ENCODE results near the gene CCDC134. TPM values are rescaled to one million over a fixed set of nuclear protein-coding genes. Genes with fewer than 3 reads are reported as not detected.
A peak's percentile ranks its signal among the peaks of the same experiment; 100 is the strongest.
"Not testable (repeated sequence)": the region's sequence is repeated elsewhere in the genome, so short reads cannot be mapped to it uniquely, and the experiment has no call there.

The CCDC134 gene
- total RNA-seq, 1 experiment from 2014 or later: 8.1 TPM

DNA sequence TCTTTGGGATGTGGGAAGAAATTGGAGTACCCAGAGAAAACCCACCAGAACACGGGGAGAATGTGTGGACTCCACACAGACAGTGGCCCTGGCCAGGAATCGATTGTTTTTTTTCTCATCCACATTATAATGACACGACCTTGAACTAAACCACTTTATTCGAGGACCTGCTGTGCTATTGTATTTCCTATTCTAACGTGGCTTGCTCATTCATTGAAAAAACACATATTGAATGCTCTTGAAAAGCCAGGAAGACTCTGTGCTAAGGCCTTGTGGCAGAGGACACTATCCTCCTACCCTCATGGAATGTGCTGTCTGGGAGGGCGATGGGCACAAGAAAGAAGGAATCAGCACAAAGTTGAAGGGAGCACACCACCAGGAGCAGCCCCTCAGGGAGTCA, 23.3 kb downstream of the CCDC134 start:
- DNase-seq (ENCODE audit: low read depth): no peak

- no peak for DNase-seq (ENCODE audit: low read depth)
These were observed 24.9 kb downstream of the CCDC134 start for GRCh38 chr22:41825376-41825775.

DNA sequence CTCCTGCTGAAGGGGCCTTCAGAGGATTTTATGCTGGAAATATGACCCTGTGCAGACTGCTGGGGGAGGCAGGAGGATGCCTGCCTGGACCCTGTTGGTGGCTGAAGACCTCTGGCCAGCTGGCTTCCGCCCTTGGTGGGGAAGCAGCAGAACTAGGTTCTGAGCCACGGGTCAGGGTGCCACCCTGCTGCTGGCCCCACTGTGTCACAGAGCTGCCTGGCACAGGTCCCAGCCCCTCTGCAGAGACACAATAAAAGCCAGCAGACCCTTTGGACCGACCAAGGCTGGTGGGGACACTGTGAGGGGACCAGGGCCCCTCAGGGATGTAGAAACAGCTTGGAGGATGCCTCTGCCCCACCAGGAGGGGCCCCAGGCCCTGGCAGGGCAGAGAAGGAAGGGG, 25.5 kb downstream of the CCDC134 start:
- no peak for DNase-seq (ENCODE audit: low read depth)

DNA sequence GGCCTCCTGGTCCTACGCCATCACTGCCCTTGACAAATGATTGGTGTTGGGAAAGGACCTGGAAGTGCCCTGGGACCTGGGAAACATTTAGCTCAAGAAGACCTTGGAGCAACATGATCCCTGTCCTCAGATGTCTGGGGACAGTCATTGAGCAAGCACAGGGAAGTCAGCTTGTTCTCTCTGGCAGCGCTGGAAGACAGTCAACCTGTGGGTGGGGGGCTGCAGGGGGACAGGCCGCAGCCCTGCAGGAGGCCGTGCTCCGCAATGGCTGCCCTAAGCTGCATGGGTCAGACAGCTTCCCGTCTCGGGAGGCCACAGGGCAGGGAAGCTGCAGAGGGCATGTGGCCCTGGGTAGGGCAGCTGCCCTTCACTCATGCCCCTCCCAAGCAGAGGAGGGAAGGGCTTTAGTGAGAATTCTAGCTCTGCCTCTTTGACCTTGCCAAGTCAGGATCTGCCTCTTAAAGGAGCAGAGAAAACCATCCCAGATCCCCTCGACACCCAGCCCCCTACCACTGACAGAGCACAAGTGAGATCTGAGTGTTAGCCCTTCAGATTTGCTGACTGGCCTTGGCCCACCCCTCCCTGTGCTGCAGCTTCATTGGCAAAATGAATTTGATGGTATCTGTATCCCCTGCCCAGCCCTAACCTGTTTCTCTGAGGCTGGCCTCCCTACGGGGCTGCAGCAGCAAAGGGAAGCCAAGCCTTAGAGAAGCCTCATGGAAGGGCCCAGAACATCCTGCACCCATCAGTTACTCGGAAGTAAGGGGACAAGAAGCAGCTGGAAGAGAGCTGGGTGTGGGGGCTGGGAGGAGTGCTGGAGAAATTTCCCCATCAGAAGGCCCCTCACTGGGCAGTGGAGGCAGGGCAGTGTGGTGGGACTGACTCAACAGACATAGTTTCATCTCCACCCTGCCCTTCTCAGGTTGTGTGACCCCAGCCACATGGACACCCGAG, 26.2 kb downstream of the CCDC134 start:
- DNase-seq (ENCODE audit: low read depth): no peak

DNA sequence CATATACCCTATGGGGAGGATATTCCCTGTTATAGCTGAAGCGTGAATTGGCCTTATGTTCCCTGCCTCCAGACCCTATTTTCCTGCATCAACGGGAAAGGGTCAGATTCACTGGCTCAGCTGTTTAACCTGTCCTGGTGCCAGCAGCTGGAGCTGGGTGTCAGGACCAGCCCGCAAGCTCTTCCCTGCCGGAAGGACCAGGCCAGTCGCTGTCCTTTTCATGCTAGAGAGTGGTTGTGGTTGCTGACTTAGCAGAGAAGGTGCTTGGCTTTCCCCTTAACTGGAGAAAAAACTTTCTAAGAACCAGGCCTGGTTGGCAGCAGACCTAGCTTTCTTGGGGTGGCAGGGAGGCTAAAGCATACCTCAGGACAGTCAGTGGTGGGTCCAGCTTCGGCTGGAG, 27.2 kb downstream of the CCDC134 start:
- DNase-seq (ENCODE audit: low read depth): no peak

DNA sequence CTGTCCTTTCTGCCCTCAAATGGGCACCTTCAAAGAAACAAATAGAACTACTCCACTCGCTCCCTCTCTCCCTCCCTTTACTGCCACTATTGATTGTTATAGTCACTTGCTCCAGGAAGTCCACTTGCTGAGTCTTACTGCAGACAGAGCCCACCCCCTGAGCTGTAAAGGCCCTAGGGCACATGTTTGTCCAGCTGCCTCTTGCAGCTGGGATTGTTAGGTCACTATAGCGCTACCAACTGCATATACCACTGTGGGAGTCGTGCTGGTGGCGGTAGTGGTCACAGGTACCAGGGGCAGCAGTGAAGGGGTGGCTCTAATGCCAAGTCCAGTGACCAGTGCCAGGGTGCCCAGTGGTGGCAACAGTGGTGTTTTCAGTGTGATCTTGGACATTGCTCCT, 28.0 kb downstream of the CCDC134 start:
- DNase-seq (ENCODE audit: low read depth): no peak

- DNase-seq (ENCODE audit: low read depth): no peak
These were observed 29.7 kb downstream of the CCDC134 start for GRCh38 chr22:41830174-41830573.

- peak; percentile 31 for DNase-seq (ENCODE audit: low read depth)
These were observed 30.9 kb downstream of the CCDC134 start for GRCh38 chr22:41831383-41831782.

GRCh38 chr22:41831828-41832552, 31.5 kb downstream of the CCDC134 start:
- no peak for DNase-seq (ENCODE audit: low read depth)

DNA sequence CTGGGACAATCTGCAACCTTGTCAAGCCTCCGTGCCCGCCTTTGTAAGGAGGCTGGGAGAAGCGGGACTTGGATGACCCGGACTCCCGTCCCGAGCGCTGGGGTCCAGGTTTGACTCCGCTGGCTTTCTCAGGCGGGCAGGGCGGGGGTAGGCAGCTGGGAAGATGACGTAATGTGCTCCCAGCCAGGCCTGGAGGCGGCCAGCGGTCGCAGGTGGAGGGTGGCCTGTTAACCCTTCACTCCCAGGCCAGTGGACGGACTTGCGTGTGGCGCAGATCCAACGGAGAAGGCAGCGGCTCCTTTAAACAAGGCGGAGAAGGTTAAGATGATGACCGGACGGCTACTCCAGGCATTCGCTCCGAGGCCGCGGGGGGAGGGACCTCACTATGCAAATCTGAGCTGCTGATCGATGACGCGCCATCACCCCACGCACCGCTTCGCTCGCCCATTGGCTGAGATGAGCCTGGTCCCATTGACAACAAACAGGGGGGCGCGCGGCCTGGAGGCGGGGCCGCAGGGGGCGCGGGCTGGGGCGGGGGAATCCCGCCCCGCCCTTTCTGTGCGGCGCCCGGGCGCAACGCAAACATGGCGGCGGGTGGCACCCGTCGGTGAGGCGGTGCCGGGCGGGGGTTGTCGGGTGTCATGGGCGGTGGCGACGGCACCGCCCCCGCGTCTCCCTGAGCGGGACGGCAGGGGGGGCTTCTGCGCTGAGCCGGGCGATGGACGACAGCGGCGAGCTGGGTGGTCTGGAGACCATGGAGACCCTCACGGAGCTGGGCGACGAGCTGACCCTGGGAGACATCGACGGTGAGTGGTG, 32.3 kb downstream of the CCDC134 start, which contains the start of gene SREBF2:
TSS of gene SREBF2 (plus strand) at position 553 of the 816 bp plus-strand sequence. CDS start at position 719, 166 bp downstream.
- peak; percentile 99 for DNase-seq (ENCODE audit: low read depth)

DNA sequence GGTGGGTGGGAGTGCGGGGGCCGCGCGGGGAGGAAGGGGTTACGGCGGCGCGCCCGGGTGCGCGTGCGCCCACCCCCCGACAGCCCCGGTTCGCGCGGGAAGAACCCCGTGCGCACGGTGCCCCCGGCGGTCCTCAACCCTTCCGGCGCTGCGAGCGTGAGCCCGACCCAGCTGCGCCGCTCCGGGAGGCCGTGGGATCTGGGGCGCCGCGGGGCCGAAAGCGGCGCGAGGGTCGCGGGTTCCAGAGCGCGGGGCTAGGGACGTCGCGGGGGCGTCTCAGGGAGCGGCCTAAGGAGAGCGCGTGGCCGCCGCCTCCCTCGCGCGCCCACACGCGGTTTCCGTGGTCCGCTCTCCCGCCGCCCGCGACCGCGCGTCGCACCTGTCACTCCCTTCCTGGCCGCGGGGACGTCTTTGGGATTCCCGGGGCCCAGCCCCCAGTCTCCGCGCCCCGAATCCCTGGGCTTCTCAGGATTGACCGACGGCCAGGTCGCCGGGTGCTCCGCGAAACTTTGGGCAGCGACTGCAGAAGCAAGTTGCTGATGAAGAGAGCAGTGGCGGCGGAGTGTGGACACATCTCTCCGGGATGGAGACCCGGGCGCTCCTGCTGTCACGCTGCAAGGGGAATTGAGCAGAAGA, 33.0 kb downstream of the CCDC134 start:
- peak; percentile 16 for DNase-seq (ENCODE audit: low read depth)

- DNase-seq (ENCODE audit: low read depth): no peak
These were observed 33.8 kb downstream of the CCDC134 start for GRCh38 chr22:41834005-41834944.

DNA sequence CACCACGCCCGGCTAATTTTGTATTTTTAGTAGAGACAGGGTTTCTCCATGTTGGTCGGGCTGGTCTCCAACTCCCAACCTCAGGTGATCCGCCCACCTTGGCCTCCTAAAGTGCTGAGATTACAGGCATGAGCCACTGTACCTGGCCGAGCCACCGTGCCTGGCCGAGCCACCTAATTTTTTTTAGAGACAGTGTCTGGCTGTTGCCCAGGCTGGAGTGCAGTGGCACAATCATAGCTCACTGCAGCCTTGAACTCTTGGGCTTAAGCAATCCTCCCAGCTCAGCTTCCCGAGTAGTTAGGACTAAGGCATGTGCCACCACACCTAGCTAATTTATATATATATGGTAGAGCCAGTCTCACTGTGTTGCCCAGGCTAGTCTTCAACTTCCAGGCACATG, 35.0 kb downstream of the CCDC134 start:
- not testable (repeated sequence) for DNase-seq (ENCODE audit: low read depth)

- DNase-seq (ENCODE audit: low read depth): no peak
These were observed 36.1 kb downstream of the CCDC134 start for GRCh38 chr22:41836551-41836950.

DNA sequence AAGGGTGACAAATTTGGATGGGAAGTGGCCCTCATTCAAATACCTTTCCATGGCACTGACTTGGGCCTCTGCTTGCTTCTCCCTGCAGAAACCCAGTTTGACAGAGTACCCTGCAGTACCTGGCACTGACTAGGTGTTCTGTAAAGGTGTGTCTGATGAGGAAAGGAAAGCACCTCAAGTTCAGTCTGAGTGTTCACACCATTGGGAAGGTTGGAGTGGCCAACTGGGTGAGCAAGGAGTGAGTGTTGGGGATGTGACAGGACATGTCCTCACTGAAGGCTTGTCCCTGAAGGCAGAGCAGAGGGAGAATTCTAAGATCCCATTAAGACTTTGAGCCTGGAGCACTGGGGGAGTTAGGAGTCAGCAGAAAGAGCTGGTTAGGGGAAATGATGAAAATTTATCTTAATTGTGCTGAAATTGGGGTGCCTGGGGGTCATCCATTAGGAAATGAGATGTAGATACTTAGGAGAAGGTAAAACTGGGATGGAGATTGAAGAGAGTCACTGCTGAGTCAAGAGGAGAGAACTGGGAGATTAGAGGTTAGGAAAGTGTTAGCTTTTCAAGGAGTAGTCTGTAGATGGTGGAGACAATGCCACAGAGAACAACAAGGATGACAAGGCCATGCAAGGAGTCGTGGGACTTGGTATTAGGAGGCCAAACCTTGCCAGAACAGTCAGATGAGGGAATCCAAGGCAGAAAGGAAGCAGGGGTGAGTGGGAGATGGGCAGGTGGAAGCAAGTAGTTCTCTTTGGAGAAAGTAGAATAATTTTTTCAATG, 38.6 kb downstream of the CCDC134 start:
- DNase-seq (ENCODE audit: low read depth): no peak

DNA sequence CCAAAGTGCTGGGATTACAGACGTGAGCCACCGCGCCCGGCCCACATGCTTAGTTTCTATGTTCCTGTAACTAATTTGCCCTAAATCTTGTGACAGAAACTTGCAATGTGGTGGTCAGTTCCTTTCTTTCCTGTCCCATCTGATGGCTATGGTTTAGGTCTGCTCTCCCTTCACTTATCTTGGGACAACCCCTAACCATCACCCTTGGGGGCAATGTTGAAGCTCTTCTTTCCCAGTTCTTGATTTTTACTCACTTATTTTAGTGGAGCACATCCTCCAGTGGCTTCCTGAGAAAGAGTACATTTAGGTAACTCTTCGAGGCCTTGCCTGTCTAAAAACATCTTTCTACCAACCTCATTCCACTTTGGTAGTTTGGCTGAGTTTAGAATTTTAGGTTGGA, 39.7 kb downstream of the CCDC134 start:
- no peak for DNase-seq (ENCODE audit: low read depth)

DNA sequence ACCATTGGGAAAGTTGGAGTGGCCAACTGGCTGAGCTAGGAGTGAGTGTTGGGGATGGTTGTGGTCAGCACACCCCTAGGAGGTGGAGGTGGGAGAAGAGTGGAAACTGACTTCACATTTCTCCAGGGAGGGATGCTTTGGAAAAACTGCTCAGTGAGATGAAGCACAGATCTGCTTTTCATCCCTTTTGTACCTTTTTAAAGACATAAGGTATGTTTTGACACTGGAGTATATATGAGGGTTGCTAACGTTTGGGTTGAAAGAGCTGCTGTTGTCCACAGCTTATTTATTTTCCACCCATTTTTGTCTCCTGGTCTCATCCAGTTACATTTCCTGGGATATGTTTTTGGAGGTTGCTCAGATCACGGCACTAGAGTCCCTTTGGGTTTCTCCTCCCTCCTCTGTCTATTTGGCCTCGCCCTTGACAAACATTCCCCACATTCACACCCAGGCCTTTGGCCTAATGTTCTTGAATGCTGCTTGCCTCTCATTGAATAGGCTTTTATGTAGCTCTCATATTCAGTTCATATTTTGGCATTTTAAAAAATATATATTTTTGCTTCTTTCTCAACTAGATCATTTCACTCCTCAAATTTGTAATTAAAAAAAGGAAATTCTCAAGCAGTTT, 40.7 kb downstream of the CCDC134 start:
- DNase-seq (ENCODE audit: low read depth): no peak

- DNase-seq (ENCODE audit: low read depth): no peak
These were observed 42.8 kb downstream of the CCDC134 start for GRCh38 chr22:41842996-41843970.

All from RPMI7951 (cell line).